H9 (cell line): Measurements from ENCODE around the gene PDK4. TPM values are rescaled to one million over a fixed set of nuclear protein-coding genes. Genes with fewer than 3 reads are reported as not detected.

Experiments
- DNase-seq: peaks from one replicate; pipeline ENCODE4 v3.0.0-alpha.2; 2017
- H2AFZ ChIP-seq: one replicate; pipeline ENCODE4 v1.6.1; 2013; ENCODE audit warnings: mild to moderate bottlenecking, low read length, control low read depth, moderate library complexity
- H2AK5ac ChIP-seq: 2 replicates; pipeline ENCODE4 v1.6.1; 2013; ENCODE audit warnings: low read length, control low read depth, mixed read lengths; ENCODE audit not compliant: insufficient read length
- H2BK120ac ChIP-seq: one replicate; pipeline ENCODE4 v1.6.1; 2013; ENCODE audit warnings: low read depth, mild to moderate bottlenecking, low read length, control low read depth, inconsistent platforms; ENCODE audit not compliant: poor library complexity, severe bottlenecking
- H2BK12ac ChIP-seq: 2 replicates; pipeline ENCODE4 v1.6.1; 2013; ENCODE audit warnings: low read length, control low read depth, mixed read lengths, low read depth; ENCODE audit not compliant: insufficient read length
- H2BK15ac ChIP-seq: 2 replicates; pipeline ENCODE4 v1.6.1; 2013; ENCODE audit warnings: low read depth, low read length, control low read depth
- H2BK20ac ChIP-seq: one replicate; pipeline ENCODE4 v1.6.1; 2013; ENCODE audit warnings: low read depth, mild to moderate bottlenecking, low read length, control low read depth, inconsistent platforms; ENCODE audit not compliant: poor library complexity, severe bottlenecking
- H2BK5ac ChIP-seq: 2 replicates; pipeline ENCODE4 v1.6.1; 2013; ENCODE audit warnings: low read length, control low read depth, mixed read lengths; ENCODE audit not compliant: insufficient read length
- H3K14ac ChIP-seq: 2 replicates; pipeline ENCODE4 v1.6.1; 2013; ENCODE audit warnings: low read length, control low read depth; ENCODE audit not compliant: insufficient read depth
- H3K18ac ChIP-seq: 2 replicates; pipeline ENCODE4 v1.6.1; 2013; ENCODE audit warnings: low read depth, mild to moderate bottlenecking, mixed read lengths, low read length, control low read depth; ENCODE audit not compliant: insufficient read length
- H3K23ac ChIP-seq: 2 replicates; pipeline ENCODE4 v1.6.1; 2013; ENCODE audit warnings: low read length, control low read depth, mixed read lengths, low read depth; ENCODE audit not compliant: insufficient read length
- H3K23me2 ChIP-seq: 2 replicates; pipeline ENCODE4 v1.6.1; 2013; ENCODE audit warnings: low read depth, mild to moderate bottlenecking, mixed read lengths, low read length, control low read depth; ENCODE audit not compliant: insufficient read length, poor library complexity, severe bottlenecking
- H3K27ac ChIP-seq: 2 replicates; pipeline ENCODE4 v1.5.1; 2013; ENCODE audit warnings: low read length, control low read depth, mixed read lengths, low read depth; ENCODE audit not compliant: insufficient read length
- H3K27me3 ChIP-seq: 2 replicates; pipeline ENCODE4 v1.6.1; 2013; ENCODE audit warnings: low read length, control low read depth, inconsistent platforms; ENCODE audit not compliant: insufficient read depth
- H3K4ac ChIP-seq: 2 replicates; pipeline ENCODE4 v1.6.1; 2013; ENCODE audit warnings: low read depth, mild to moderate bottlenecking, control low read depth, inconsistent platforms, low read length, moderate library complexity
- H3K4me1 ChIP-seq: 2 replicates; pipeline ENCODE4 v1.6.1; 2013; ENCODE audit warnings: low read length, control low read depth, inconsistent platforms; ENCODE audit not compliant: insufficient read depth
- H3K4me2 ChIP-seq: 2 replicates; pipeline ENCODE4 v1.6.1; 2013; ENCODE audit warnings: low read length, control low read depth, mixed read lengths; ENCODE audit not compliant: insufficient read length, insufficient read depth
- H3K56ac ChIP-seq: 2 replicates; pipeline ENCODE4 v1.6.1; 2013; ENCODE audit warnings: low read depth, mild to moderate bottlenecking, mixed read lengths, low read length, control low read depth; ENCODE audit not compliant: insufficient read length
- H3K79me1 ChIP-seq: 2 replicates; pipeline ENCODE4 v1.6.1; 2013; ENCODE audit warnings: low read depth, mild to moderate bottlenecking, moderate library complexity, low read length, control low read depth, inconsistent platforms; ENCODE audit not compliant: insufficient read depth, poor library complexity, severe bottlenecking
- H3K79me2 ChIP-seq: 2 replicates; pipeline ENCODE4 v1.6.1; 2013; ENCODE audit warnings: low read length, control low read depth, inconsistent platforms; ENCODE audit not compliant: insufficient read depth
- H3K9ac ChIP-seq: 2 replicates; pipeline ENCODE4 v1.6.1; 2013; ENCODE audit warnings: low read length, control low read depth, mixed read lengths; ENCODE audit not compliant: insufficient read length; ENCODE audit errors: extremely low read depth
- H3K9me3 ChIP-seq: one replicate; pipeline ENCODE4 v1.6.1; 2013; ENCODE audit warnings: low read depth, low read length, inconsistent platforms; ENCODE audit not compliant: control insufficient read depth
- H3T11ph ChIP-seq: one replicate; pipeline ENCODE4 v1.6.1; 2013; ENCODE audit warnings: mild to moderate bottlenecking, low read length, control low read depth, inconsistent platforms
- H4K20me1 ChIP-seq: one replicate; pipeline ENCODE4 v1.6.1; 2013; ENCODE audit not compliant: control insufficient read depth, insufficient read length, insufficient read depth
- H4K5ac ChIP-seq: 2 replicates; pipeline ENCODE4 v1.6.1; 2013; ENCODE audit warnings: low read depth, mild to moderate bottlenecking, mixed read lengths, low read length, control low read depth; ENCODE audit not compliant: insufficient read length
- H4K8ac ChIP-seq: replicated peaks from 2 replicates; pipeline ENCODE4 v1.6.1; 2013; ENCODE audit warnings: low read length, control low read depth, mixed read lengths, low read depth; ENCODE audit not compliant: insufficient read length
- H4K91ac ChIP-seq: 2 replicates; pipeline ENCODE4 v1.6.1; 2013; ENCODE audit warnings: low read depth, mild to moderate bottlenecking, moderate library complexity, mixed read lengths, low read length, control low read depth; ENCODE audit not compliant: insufficient read length
- H3K27ac Mint-ChIP-seq, 3 experiments: 2 replicates in 2 of 3; 3 replicates in 1 of 3; pipeline ENCODE4 v1.8.0; 2020 to 2021; ENCODE audit warnings: mixed read lengths in 3 of 3, mild to moderate bottlenecking in 1 of 3, moderate library complexity in 1 of 3
- H3K27me3 Mint-ChIP-seq: 2 replicates; pipeline ENCODE4 v1.8.0; 2021; ENCODE audit warnings: low read depth, mild to moderate bottlenecking, moderate library complexity, mixed read lengths
- H3K36me3 Mint-ChIP-seq, 3 experiments: 2 replicates in 2 of 3; 3 replicates in 1 of 3; pipeline ENCODE4 v1.8.0; 2020 to 2021; ENCODE audit warnings: low read depth in 3 of 3, mixed read lengths in 3 of 3; ENCODE audit not compliant: insufficient read depth in 1 of 3
- H3K4me1 Mint-ChIP-seq, 2 experiments: 2 replicates each; pipeline ENCODE4 v1.8.0; 2020; ENCODE audit warnings: mixed read lengths in 2 of 2
- H3K4me3 Mint-ChIP-seq, 2 experiments: 2 replicates in 1 of 2; 3 replicates in 1 of 2; pipeline ENCODE4 v1.8.0; 2020 to 2021; ENCODE audit warnings: mild to moderate bottlenecking in 2 of 2, mixed read lengths in 2 of 2, moderate library complexity in 1 of 2
- H3K9me3 Mint-ChIP-seq, 2 experiments: 2 replicates in 1 of 2; 3 replicates in 1 of 2; pipeline ENCODE4 v1.8.0; 2020; ENCODE audit warnings: mild to moderate bottlenecking in 2 of 2, mixed read lengths in 2 of 2, moderate library complexity in 1 of 2
- CTCF ChIP-seq: fragments of 200-600 bp; sonication (generic); conservative IDR thresholded peaks from 3 replicates; pipeline ENCODE4 v1.8.0; 2021; ENCODE audit warnings: antibody characterized with exemption, mild to moderate bottlenecking
- WGBS: extraction: QIAGEN DNeasy Blood & Tissue Kit; methylation state at CpG from one replicate; pipeline ENCODE4 v1.1.7; 2013; ENCODE audit warnings: missing lambda C conversion rate, low lambda C conversion rate, mixed read lengths; ENCODE audit not compliant: insufficient read length; ENCODE audit errors: extremely low coverage; 5-methylcytosine and 5-hydroxymethylcytosine counted together
- total RNA-seq: library from RNA; stranded (reverse); gene quantifications from 2 replicates; pipeline ENCODE4 v1.2.1, GENCODE V29; 2021

PDK4 gene
- total RNA-seq, 1 experiment from 2014 or later, result not detected

DNA sequence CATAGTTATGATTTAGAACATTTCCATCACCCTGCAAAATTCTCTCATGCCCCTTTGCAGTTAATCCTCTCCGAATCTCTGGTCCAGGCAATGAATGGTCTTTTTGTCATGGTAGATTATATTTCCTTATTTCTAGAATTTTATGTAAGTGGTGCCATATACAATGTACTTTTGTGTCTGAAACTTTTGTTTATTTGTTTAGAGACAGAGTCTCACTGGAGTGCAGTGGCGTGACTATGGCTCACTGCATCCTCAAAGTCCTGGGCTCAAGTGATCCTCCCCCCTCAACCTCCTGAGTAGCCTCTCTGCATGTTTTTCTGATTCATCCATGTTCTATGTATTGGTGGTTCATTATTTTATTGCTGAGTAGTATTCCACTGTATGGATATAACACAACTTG lies 23.2 kb upstream of the PDK4 start:
- H3K27ac ChIP-seq, result no peak overlapping the region
- H2AK5ac ChIP-seq, result no peak overlapping the region
- H3K79me1 ChIP-seq, result no peaks in the 10 kb centered on the region
- no peak for TF ChIP-seq CTCF
- Mint-ChIP-seq H3K27me3 (peaks cover 14% of the 10 kb centered on the region), H3K36me3 (no peaks in the 10 kb centered on the region), H3K9me3 (peaks cover 7% of the 10 kb centered on the region in 2 experiments; a peak in 2 of 5 replicates), H3K27ac (no peak overlapping the region), H3K4me1 (no peaks in the 10 kb centered on the region), H3K4me3 (no peak overlapping the region)
- no peak overlapping the region for H3K18ac ChIP-seq
- H2BK20ac ChIP-seq, result no peak overlapping the region
- no peak overlapping the region for H2BK120ac ChIP-seq
- no peak overlapping the region for H3K14ac ChIP-seq
- no peaks in the 10 kb centered on the region for H3K27me3 ChIP-seq
- H4K91ac ChIP-seq, result no peak overlapping the region
- no peak overlapping the region for H3K4me2 ChIP-seq
- no CpG with 5 or more reads among the region's 2 CpGs for WGBS
- H3K79me2 ChIP-seq, result no peaks in the 10 kb centered on the region
- no peak for DNase-seq
- H3K4ac ChIP-seq, result no peak overlapping the region
- H2AFZ ChIP-seq, result no peak overlapping the region
- no peak overlapping the region for H2BK5ac ChIP-seq
- H3K9ac ChIP-seq, result no peak overlapping the region
- no peak overlapping the region for H3K56ac ChIP-seq
- H4K20me1 ChIP-seq, result no peaks in the 10 kb centered on the region
- H3T11ph ChIP-seq, result no peak overlapping the region
- no peak overlapping the region for H3K23ac ChIP-seq
- no peak overlapping the region for H4K5ac ChIP-seq
- no peak overlapping the region for H2BK12ac ChIP-seq
- H2BK15ac ChIP-seq, result no peak overlapping the region
- H3K9me3 ChIP-seq, result no peaks in the 10 kb centered on the region
- no peaks in the 10 kb centered on the region for H3K23me2 ChIP-seq
- no peaks in the 10 kb centered on the region for H3K4me1 ChIP-seq
- H4K8ac ChIP-seq, result no peak overlapping the region
